Panc1 (cell line): ENCODE measurements around the gene AK6. TPM values are rescaled to one million over a fixed set of nuclear protein-coding genes. Genes with fewer than 3 reads are reported as not detected.

Experiments
- ATAC-seq: fragments of 200-7000 bp; cut with Tn5 transposase; 2 replicates; pipeline ENCODE4 v1.9.1; 2020; ENCODE audit warnings: mild to moderate bottlenecking, moderate library complexity
- BruUV-seq: library from RNA; stranded (reverse); fragments of 400-500 nt; replicated peaks from 2 replicates; lab custom pipeline; 2021; lab: Mats Ljungman, UMichigan
- CTCF ChIA-PET: fragments of 300-600 bp; sonication (Branson Sonifier 250); formaldehyde crosslinking; loops from one replicate; lab custom pipeline; 2022; ENCODE audit warnings: antibody characterized with exemption; lab: Charles Lee
- POLR2A ChIA-PET: fragments of 300-600 bp; sonication (Branson Sonifier 250); formaldehyde crosslinking; loops from one replicate; lab custom pipeline; 2022; ENCODE audit warnings: antibody characterized with exemption; lab: Charles Lee
- DNase-seq: peaks from one replicate; pipeline ENCODE4 v3.0.0-alpha.2; 2010; ENCODE audit warnings: low read depth, low spot score
- H3K27ac ChIP-seq: 2 replicates; pipeline ENCODE4 v1.5.1; 2011; ENCODE audit warnings: mild to moderate bottlenecking, low read length, inconsistent platforms
- H3K27me3 ChIP-seq: fragments of 200-500 bp; sonication (Bioruptor generic); 2 replicates; pipeline ENCODE4 v1.6.0; 2014; ENCODE audit warnings: low read length, inconsistent platforms; ENCODE audit not compliant: control insufficient read depth, insufficient read depth
- H3K36me3 ChIP-seq: fragments of 200-500 bp; sonication (Bioruptor generic); 2 replicates; pipeline ENCODE4 v1.5.1; 2014; ENCODE audit warnings: inconsistent platforms, mild to moderate bottlenecking, low read length, moderate library complexity; ENCODE audit not compliant: control insufficient read depth, insufficient read depth
- H3K4me1 ChIP-seq: 2 replicates; pipeline ENCODE4 v1.5.1; 2011; ENCODE audit warnings: inconsistent platforms, mild to moderate bottlenecking, low read length, moderate library complexity; ENCODE audit not compliant: control insufficient read depth, insufficient read depth
- H3K4me3 ChIP-seq, 2 experiments: 2 replicates each; pipeline ENCODE4 v1.5.1; 2011 to 2012; ENCODE audit warnings: low read depth in 2 of 2, low read length in 2 of 2, mild to moderate bottlenecking in 2 of 2, inconsistent platforms in 1 of 2, moderate library complexity in 1 of 2
- H3K9me3 ChIP-seq: fragments of 200-500 bp; sonication (Bioruptor generic); 2 replicates; pipeline ENCODE4 v1.5.1; 2014; ENCODE audit warnings: low read depth, mild to moderate bottlenecking, inconsistent platforms, low read length, moderate library complexity; ENCODE audit not compliant: control insufficient read depth, insufficient read depth
- CTCF ChIP-seq: fragments of 450-650 bp; IDR thresholded peaks from 2 replicates; pipeline ENCODE4 v1.5.1; 2017; ENCODE audit warnings: mild to moderate bottlenecking
- POLR2AphosphoS5 ChIP-seq: IDR thresholded peaks from 2 replicates; pipeline ENCODE4 v1.6.1; 2012; ENCODE audit warnings: mild to moderate bottlenecking, low read depth, low read length, moderate library complexity
- REST ChIP-seq, 2 experiments: IDR thresholded peaks; 2 replicates each; pipeline ENCODE4 v1.6.1; 2011 to 2012; ENCODE audit warnings: low read depth in 2 of 2, control low read depth in 1 of 2, low read length in 1 of 2, mild to moderate bottlenecking in 1 of 2, moderate library complexity in 1 of 2; ENCODE audit not compliant: insufficient read depth in 1 of 2
- SIN3A ChIP-seq: IDR thresholded peaks from 2 replicates; pipeline ENCODE4 v1.6.1; 2012; ENCODE audit warnings: low read depth, mild to moderate bottlenecking, low read length, moderate library complexity, borderline replicate concordance; ENCODE audit not compliant: insufficient read depth
- TCF7L2 ChIP-seq: IDR thresholded peaks from 2 replicates; pipeline ENCODE4 v1.6.1; 2011; ENCODE audit warnings: mild to moderate bottlenecking, low read depth, low read length, inconsistent platforms
- in situ Hi-C: cut with HindIII; loops from 2 replicates; pipeline ENCODE4 v1.10.0; 2016; ENCODE audit warnings: low sequenced_read_pairs, low pct_unique_long_range_greater_than_20kb
- intact Hi-C: fragments of 100-400 bp; cut with micrococcal nuclease; formaldehyde crosslinking; loops from one replicate; pipeline ENCODE4 v1.10.0; 2022; ENCODE audit not compliant: unreplicated experiment
- total RNA-seq: library from RNA; stranded (reverse); gene quantifications from one replicate; pipeline ENCODE4 v1.2.1, GENCODE V29; 2021; ENCODE audit not compliant: unreplicated experiment

AK6 gene
- total RNA-seq, 1 experiment from 2014 or later = 61.3 TPM

GRCh38 chr5:69326365-69326764, 43.0 kb downstream of the AK6 start:
- ChIA-PET CTCF (no interaction called here), POLR2A (no interaction called here)
- BruUV-seq = no TSS peak
- H3K27ac ChIP-seq = no peak overlapping the region
- intact Hi-C loops = no loop called here
- in situ Hi-C loops = no loop called here
- no peaks in the 10 kb centered on the region for H3K36me3 ChIP-seq
- H3K9me3 ChIP-seq = no peaks in the 10 kb centered on the region
- no peaks in the 10 kb centered on the region for H3K4me1 ChIP-seq
- no peaks in the 10 kb centered on the region for H3K27me3 ChIP-seq
- ATAC-seq = no peak
- DNase-seq = no peak
- no peak overlapping the region for H3K4me3 ChIP-seq
- TF ChIP-seq TCF7L2 (no peak), REST (IDR thresholded peaks at IDR 0.05; ENCODE audit: insufficient read depth in 1 of 2, low read depth in 2 of 2, low read length in 1 of 2) (no peak), SIN3A (no peak), POLR2AphosphoS5 (no peak), CTCF (no peak)

GRCh38 chr5:69317391-69317790, 51.9 kb downstream of the AK6 start:
- no peak overlapping the region for H3K4me3 ChIP-seq
- no peak overlapping the region for H3K27ac ChIP-seq
- no TSS peak for BruUV-seq
- no peaks in the 10 kb centered on the region for H3K4me1 ChIP-seq
- CTCF ChIA-PET = no interaction called here
- no peaks in the 10 kb centered on the region for H3K27me3 ChIP-seq
- no peak for TF ChIP-seq REST (IDR thresholded peaks at IDR 0.05; ENCODE audit: insufficient read depth in 1 of 2, low read depth in 2 of 2, low read length in 1 of 2)
- no peak for TF ChIP-seq TCF7L2
- no peak for TF ChIP-seq SIN3A
- TF ChIP-seq POLR2AphosphoS5 = no peak
- no peak for TF ChIP-seq CTCF
- in situ Hi-C loops (no loop called here), intact Hi-C loops (no loop called here)
- DNase-seq (no peak), ATAC-seq (no peak)
- no peaks in the 10 kb centered on the region for H3K36me3 ChIP-seq
- POLR2A ChIA-PET = no interaction called here
- no peaks in the 10 kb centered on the region for H3K9me3 ChIP-seq
